K562 (cell line): ENCODE data around the gene WNT6.

Source experiments
- CBFB ChIP-seq: sonication (generic); formaldehyde crosslinking; IDR thresholded peaks from 2 replicates; pipeline ENCODE4 v1.4.0; 2020; ENCODE audit warnings: mild to moderate bottlenecking, missing genetic modification reagents
- EP300 ChIP-seq: IDR thresholded peaks from 2 replicates; pipeline ENCODE4 v1.6.1; 2012; ENCODE audit warnings: low read length, improper control_type of control experiment
- KLF16 ChIP-seq: IDR thresholded peaks from 2 replicates; pipeline ENCODE4 v1.6.1; 2016; ENCODE audit warnings: antibody characterized with exemption
- POLR2A ChIP-seq: fragments of 450-650 bp; conservative IDR thresholded peaks from 2 replicates; pipeline ENCODE4 v1.6.1; 2016
- RCOR1 ChIP-seq, 2 experiments: IDR thresholded peaks; 2 replicates each; pipeline ENCODE4 v1.6.1; 2012; ENCODE audit warnings: low read depth in 2 of 2, low read length in 2 of 2, borderline replicate concordance in 1 of 2, improper control_type of control experiment in 1 of 2
- SMAD3 ChIP-seq: fragments of 450-650 bp; formaldehyde crosslinking; conservative IDR thresholded peaks from 2 replicates; pipeline ENCODE4 v1.4.0; 2020; ENCODE audit warnings: mild to moderate bottlenecking
- TOE1 ChIP-seq, 2 experiments: fragments of 450-650 bp in 1 of 2; sonication (generic) in 1 of 2; formaldehyde crosslinking in 1 of 2; IDR thresholded peaks; 2 replicates each; pipeline versions ENCODE4 v1.7.1 to v1.8.0; 2016 to 2022; ENCODE audit warnings: borderline replicate concordance in 2 of 2, mild to moderate bottlenecking in 2 of 2, antibody characterized with exemption in 1 of 2, inconsistent platforms in 1 of 2, low read depth in 1 of 2, missing genetic modification reagents in 1 of 2, moderate library complexity in 1 of 2
- ZSCAN29 ChIP-seq: fragments of 450-650 bp; IDR thresholded peaks from 2 replicates; pipeline ENCODE4 v1.6.1; 2017
- TF ChIP-seq, protein P1 (sequence below): sonication (generic); formaldehyde crosslinking; IDR thresholded peaks from 2 replicates; pipeline ENCODE4 v1.8.1; 2022; ENCODE audit warnings: missing genetic modification reagents
- TF ChIP-seq, protein P2 (sequence below): fragments of 250-450 bp; sonication (Bioruptor Pico); IDR thresholded peaks from 2 replicates; pipeline ENCODE4 v1.5.0; 2020; ENCODE audit warnings: mild to moderate bottlenecking
- TF ChIP-seq, protein P3 (sequence below): sonication (generic); formaldehyde crosslinking; IDR thresholded peaks from 2 replicates; pipeline ENCODE4 v1.9.0; 2022; ENCODE audit warnings: mild to moderate bottlenecking, missing genetic modification reagents

DNA sequence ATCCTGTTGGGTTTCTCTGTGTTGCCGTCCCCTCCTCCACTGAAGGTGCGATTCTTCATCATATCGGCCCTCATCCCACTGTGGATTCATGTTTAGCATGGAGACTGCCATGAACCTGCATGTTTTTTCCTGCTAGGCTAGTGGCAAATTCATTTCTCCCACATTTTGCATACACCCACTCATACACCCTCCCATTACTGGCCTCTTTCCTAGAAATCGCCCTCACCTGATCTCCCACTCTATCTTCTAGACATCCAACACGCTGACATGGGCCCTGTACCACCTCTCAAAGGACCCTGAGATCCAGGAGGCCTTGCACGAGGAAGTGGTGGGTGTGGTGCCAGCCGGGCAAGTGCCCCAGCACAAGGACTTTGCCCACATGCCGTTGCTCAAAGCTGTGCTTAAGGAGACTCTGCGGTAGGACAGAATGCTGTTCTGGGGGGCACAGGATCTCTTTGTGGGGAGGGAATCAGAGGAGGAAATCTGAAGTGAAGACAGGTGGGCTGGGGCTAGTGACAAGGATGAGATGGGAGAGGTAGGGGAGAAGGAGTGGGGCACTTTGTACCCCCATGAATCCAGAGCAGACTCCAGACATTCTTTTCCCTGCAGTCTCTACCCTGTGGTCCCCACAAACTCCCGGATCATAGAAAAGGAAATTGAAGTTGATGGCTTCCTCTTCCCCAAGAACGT is 45.7 kb upstream of the WNT6 start:
- TF ChIP-seq EP300 (no peak), TOE1 (IDR thresholded peaks at IDR 0.05; ENCODE audit: borderline replicate concordance) (no peak), TOE1 (CRISPR knock-in tag; IDR thresholded peaks at IDR 0.05; ENCODE audit: borderline replicate concordance, low read depth) (no peak), CBFB (CRISPR knock-in tag) (no peak), POLR2A (no peak), SMAD3 (no peak), RCOR1 (IDR thresholded peaks at IDR 0.05; ENCODE audit: borderline replicate concordance in 1 of 2, low read depth in 2 of 2, low read length in 2 of 2) (no peak), ZSCAN29 (no peak), KLF16 (no peak)
- TF ChIP-seq, protein P1, sequence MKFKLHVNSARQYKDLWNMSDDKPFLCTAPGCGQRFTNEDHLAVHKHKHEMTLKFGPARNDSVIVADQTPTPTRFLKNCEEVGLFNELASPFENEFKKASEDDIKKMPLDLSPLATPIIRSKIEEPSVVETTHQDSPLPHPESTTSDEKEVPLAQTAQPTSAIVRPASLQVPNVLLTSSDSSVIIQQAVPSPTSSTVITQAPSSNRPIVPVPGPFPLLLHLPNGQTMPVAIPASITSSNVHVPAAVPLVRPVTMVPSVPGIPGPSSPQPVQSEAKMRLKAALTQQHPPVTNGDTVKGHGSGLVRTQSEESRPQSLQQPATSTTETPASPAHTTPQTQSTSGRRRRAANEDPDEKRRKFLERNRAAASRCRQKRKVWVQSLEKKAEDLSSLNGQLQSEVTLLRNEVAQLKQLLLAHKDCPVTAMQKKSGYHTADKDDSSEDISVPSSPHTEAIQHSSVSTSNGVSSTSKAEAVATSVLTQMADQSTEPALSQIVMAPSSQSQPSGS (CRISPR knock-in tag): no peak
- TF ChIP-seq, protein P2, sequence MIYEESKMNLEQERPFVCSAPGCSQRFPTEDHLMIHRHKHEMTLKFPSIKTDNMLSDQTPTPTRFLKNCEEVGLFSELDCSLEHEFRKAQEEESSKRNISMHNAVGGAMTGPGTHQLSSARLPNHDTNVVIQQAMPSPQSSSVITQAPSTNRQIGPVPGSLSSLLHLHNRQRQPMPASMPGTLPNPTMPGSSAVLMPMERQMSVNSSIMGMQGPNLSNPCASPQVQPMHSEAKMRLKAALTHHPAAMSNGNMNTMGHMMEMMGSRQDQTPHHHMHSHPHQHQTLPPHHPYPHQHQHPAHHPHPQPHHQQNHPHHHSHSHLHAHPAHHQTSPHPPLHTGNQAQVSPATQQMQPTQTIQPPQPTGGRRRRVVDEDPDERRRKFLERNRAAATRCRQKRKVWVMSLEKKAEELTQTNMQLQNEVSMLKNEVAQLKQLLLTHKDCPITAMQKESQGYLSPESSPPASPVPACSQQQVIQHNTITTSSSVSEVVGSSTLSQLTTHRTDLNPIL (CRISPR knock-in tag): no peak
- TF ChIP-seq, protein P3, sequence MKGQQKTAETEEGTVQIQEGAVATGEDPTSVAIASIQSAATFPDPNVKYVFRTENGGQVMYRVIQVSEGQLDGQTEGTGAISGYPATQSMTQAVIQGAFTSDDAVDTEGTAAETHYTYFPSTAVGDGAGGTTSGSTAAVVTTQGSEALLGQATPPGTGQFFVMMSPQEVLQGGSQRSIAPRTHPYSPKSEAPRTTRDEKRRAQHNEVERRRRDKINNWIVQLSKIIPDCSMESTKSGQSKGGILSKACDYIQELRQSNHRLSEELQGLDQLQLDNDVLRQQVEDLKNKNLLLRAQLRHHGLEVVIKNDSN: no peak
